SHP77 treated with DMSO at 0.1 percent for 48 hours (cell line): ENCODE measurements around the gene MED13.
"Not testable (repeated sequence)": the region's sequence is repeated elsewhere in the genome, so short reads cannot be mapped to it uniquely, and the experiment has no call there.

Experiments
- DNase-seq: peaks from one replicate; lab custom pipeline; 2025; lab: John Stamatoyannopoulos, UW

The MED13 gene

DNA sequence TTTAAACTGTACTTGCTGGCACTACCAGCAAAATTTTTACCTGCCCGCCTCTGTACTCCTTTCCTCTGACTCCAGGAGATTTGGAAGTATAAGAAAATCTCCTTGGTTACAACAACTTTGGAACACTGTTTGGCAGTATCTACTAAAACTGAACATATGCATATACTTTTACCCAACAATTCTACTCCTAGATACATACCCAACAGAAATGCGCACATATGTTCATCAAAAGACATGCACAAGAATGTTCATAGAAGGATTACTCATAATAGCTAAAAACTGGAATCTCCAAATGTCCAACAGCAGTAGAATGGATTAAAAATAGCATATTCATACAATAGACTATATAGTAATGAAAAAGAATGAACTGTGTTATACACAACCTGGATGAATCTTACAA is 21.7 kb upstream of the MED13 start:
- DNase-seq, result no peak

DNA sequence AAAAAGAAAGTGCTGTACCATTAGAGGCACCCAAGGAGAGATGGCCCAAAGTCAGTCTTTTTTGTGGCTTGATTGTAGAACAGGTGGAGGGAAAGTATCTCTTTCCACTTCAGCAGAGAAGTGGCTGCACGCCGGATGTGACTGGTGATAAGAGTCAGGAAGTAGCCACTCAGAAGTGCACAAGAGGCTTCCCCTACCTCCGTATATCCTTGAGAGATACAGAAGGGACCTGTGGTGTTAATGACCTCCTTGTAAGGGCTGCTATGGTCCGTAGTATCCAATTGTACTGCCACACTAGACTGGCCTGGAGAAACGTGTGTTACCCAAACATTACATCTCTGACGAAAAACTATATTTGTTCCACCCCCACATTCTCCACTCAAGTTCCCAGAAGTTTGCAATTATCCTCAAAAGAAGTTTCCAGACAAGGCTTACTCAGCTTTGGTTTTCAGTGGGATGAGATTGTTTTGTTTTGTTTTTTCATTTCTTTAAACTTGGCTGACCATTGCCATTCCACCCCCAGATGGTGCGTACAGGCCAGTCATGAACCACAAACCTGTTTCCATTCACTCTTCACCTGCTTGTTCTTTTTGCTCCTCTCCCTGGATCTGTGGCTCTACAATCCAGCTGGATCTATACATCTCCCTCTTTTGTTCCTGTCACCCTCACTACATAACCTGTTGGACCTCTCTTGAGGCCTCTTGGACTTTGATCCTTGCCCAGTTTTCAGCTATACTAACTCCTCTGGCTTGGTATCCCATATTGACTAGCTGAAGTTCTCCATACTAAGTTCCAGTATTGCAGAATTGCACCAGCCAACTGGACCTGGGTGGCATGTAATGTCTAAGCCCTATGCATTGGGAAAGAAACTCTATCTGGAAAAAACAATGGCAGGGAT is 20.7 kb upstream of the MED13 start:
- no peak for DNase-seq

DNA sequence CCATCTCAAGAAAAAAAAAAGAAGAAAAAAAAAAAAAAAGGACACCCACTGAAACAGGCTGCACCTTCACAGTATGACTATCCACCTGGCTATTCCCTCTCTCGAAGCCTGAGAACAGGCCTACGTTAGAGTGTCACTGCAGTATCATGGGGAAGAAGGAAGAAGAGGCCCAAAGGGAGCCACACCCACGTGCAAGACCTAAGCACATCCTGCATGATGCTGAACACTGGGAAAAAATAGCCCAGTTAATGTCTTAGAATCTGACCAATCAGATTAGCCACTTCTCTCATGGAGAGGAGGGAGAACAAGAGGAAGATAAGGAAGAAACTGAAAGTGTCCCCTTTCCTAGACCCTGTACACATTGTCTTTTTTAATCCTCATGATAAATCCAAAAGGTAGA is 19.5 kb upstream of the MED13 start:
- DNase-seq, result no peak

DNA sequence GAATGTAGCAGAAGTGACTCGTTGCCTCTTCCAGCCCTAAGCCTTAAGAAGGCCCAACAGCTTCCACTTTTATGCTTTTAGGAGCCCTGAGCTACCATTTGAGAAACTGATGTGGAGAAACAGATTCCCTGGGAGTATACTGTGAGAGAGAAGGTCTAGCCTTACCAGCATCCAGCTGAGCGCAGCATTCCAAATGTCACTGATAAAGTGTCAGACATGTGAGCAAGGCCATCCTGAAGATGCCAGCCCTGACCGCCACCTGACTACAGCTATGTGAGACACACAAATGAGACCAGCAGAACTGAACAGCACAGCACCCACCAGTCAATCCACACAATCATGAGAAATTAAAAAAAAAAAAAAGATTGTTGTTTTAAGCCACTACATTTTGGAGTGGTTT is 18.6 kb upstream of the MED13 start:
- DNase-seq, result no peak

- no peak for DNase-seq
These were observed 15.6 kb upstream of the MED13 start for GRCh38 chr17:62080647-62081046.

DNA sequence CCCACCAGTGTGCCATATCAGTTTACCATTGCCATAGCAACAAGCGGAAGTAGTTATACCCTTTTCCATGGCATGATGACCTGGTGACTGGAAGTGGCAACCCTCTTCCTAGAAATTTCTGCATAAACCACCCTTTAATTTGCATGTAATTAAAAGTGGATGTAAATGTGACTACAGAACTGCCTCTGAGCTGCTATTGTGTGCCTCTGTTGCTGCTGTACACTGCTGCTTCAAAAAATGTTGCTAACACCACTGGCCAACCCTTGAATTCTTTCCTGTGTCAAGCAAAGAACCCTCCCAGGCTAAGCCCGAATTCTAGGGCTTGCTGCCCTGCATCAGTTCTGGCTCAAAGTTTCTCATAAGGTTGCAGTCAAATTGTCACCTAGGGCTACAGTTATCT is 12.9 kb upstream of the MED13 start:
- no peak for DNase-seq

DNA sequence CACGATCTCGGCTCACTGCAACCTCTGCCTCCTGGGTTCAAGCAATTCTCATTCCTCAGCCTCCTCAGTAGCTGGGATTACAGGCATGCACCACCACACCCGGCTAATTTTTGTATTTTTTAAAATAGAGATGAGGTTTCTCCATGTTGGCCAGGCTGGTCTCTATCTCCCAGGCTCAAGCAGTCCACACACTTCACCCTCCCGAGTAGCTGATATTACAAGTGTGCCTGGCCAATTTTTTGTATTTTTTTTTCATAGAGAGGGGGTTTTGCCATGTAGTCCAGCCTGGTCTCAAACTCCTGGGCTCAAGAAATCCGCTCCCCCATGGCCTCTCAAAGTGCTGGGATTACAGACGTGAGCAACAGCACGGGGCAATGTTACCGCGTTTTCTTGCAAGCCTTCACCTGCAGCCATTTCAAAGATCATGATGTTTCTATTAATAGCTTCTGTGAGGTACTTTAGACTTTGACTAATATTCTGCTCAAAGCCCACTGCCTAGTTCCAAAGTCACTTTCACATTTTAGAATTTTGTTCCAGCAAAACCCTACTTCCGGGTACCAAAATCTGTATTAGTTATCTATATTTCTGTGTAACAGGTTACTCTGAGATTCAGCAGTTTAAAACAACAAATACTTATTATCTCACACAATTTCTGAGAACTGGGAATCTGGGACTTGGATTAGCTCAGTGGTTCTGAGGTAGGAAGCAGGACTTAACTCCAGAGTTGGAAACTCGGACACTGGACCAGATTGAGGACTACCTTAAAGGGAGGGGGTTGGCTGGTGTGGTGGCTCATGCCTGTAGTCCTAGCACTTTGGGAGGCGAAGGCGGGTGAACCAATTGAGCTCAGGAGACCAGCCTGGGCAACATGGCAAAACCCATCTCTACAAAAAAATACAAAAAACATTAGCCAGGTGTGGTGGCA is 12.0 kb upstream of the MED13 start:
- no peak for DNase-seq

GRCh38 chr17:62075308-62075815 is 10.3 kb upstream of the MED13 start:
- DNase-seq, result no peak

- no peak for DNase-seq
These were observed 8.9 kb upstream of the MED13 start for GRCh38 chr17:62073993-62074392.

GRCh38 chr17:62072855-62073254 is 7.8 kb upstream of the MED13 start:
- not testable (repeated sequence) for DNase-seq

DNA sequence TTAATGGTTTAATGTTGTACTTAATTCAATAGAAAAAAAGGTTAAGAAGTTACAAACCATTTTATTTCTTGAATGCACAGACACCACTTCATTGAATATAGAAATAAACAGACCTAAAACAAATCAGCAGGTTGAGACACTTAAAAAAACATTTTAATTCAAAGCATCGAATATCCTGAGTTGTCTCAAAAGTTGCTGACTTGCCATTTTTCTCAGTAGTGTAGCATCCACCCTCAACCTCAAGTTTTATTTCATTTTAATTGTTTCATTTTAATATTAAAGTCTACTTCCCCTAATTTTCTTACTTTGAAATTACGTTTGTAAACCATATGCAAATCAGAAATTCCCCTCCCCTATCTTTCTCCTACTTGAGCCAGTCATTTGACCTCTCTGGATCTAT is 5.8 kb upstream of the MED13 start:
- DNase-seq, result no peak

DNA sequence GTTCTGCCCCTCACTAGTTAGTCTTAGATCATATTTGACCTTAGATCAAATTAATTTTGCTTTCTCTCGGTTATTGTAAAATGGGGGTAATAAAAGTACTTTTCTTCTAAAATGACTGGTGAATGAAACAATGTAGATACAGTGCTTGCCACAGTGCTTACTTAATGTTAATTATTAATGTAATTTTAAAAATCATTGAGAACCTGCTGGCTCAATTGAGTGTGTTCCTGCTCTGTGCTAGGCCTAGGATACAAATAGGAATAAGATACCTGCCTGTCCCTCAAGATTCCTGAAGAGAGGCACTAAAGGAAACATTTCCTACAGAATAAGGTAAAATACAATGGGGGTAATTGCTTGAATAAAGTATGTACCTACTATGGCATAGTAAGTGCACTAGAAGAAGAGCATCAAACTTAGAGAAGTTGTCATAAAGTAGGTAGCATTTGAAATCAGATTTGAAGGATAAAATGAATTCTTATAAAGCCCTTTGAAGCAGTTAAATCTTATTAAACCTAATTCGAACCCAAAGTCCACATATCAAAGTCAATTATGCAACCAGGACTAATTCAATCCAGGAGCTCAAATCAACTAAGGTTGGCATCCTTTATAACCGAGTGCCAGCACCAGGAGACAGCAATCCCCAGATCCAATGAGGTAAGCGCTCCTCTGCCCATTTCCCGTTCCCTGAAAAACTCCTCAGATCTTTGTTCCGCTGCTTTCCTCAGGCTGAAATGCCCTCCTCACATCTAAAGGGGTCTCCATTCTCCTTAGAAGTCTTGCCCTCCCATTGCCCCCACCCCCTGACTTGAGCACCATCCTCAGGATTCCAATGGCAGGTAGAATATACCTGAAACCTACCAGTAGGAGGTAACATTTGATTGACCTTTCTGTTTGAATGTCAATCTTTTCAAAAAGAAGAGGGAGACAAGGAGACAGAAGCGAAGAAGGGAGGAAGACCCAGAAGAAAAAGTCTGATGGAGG is 2.4 kb upstream of the MED13 start:
- DNase-seq, result no peak

DNA sequence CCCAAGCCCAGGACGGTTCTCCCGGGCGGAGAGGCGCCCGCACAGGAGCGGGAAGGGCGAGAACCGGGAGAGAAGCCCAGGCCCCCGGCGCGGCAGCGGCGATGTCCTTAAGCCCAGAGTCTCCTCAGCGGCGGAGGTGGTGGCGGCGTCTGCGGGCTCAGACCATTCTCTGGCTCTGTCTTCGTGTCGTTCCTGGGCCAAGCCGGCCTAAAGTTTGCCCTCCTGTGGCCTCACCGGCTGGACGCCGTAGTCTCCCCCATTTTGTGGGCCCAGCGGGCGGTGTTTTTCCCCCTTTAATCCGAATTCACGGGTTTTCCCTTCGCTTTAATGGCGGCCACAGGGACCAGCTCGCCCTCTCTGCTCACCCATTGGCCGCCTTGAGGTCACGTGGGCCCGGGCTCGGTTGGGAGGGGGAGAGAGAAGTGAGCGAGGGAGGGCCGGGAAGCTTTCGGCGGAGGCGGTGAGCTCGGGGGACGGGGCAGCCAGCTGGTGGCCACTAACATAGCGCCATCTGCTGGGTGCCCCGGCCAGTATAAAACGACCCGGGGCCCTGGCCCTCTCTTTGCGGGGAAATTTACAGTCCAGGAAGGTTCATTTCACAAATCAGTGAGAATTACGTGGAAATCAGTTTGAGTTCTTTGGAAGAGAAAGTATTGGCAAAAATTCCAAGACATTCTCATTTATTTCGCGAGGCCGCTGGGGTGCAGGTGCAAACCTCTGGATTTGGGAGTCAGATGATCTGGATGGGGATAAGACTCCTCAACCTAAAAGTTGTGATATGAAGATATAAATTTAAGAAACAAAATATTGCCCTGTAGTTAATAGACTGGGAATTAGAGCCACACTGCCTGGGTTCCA is 762 bp upstream of the MED13 start:
- DNase-seq, result peak; percentile 88

- DNase-seq, result no peak
These were observed 868 bp downstream of the MED13 start for GRCh38 chr17:62064029-62064790.

GRCh38 chr17:62062944-62063343 is 2.1 kb downstream of the MED13 start:
- DNase-seq, result no peak

DNA sequence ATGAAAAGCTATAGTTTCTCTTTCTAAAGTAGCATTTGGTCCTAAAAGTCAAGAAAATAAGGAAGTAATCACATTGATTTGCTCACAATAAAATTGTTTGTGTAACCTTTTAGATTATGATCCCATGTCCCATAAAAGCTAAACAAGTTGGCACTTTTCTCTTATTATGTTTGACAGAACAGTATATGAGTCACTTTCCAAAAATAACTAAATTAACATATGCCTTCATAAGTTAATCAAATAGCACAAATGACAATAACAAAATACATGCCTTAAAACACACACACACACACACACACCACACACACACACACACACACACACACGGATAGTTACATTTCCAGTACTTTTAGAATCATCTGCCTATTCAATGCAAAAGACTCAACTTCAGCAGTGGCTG is 2.8 kb downstream of the MED13 start:
- DNase-seq, result no peak

DNA sequence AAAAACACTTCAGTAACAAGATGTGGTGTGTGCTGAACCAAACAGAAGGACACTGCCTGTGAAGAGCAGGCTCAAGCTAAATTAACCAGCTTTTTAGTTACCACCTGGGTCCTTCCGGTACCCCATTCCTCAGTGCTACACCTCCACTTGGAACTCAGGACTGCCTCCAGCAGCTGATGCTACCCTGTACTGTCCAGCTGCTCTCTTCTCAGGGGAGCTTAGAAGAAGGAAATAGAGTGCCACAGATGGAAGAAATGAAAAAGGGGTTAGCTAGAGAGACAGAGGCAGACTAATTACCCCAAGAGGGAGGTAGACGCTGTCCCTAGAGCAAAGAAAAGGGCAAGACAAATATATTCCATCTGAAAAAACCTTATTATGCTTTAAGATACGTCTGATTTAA is 5.7 kb downstream of the MED13 start:
- DNase-seq, result no peak

DNA sequence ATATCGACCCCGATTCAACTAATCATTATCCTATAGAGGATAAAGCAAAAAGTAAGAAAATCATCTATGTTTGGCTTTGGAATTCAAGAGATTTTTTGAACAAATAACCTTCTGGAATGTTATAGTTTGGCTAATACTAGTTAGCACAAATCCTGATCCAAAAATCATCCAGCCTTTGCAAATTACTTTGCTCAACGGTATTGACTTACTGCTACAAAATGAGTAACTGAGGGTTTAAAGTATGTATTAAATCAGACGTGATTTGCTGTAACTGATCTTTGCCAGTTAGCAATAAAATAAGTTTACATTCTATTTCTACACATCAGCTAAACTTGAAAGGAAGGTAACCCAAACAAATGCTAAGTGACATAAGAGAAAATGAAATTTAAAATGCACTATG is 6.5 kb downstream of the MED13 start:
- DNase-seq, result no peak

- no peak for DNase-seq
These were observed 7.4 kb downstream of the MED13 start for GRCh38 chr17:62057696-62058095.
